ENCODE measurements around the gene METAP2.
A peak's percentile ranks its signal among the peaks of the same experiment; 100 is the strongest.
"Not testable (repeated sequence)": the region's sequence is repeated elsewhere in the genome, so short reads cannot be mapped to it uniquely, and the experiment has no call there.

The METAP2 gene

GRCh38 chr12:95473231-95473883 lies 595 bp upstream of the METAP2 start:
- TF ChIP-seq, protein P1, sequence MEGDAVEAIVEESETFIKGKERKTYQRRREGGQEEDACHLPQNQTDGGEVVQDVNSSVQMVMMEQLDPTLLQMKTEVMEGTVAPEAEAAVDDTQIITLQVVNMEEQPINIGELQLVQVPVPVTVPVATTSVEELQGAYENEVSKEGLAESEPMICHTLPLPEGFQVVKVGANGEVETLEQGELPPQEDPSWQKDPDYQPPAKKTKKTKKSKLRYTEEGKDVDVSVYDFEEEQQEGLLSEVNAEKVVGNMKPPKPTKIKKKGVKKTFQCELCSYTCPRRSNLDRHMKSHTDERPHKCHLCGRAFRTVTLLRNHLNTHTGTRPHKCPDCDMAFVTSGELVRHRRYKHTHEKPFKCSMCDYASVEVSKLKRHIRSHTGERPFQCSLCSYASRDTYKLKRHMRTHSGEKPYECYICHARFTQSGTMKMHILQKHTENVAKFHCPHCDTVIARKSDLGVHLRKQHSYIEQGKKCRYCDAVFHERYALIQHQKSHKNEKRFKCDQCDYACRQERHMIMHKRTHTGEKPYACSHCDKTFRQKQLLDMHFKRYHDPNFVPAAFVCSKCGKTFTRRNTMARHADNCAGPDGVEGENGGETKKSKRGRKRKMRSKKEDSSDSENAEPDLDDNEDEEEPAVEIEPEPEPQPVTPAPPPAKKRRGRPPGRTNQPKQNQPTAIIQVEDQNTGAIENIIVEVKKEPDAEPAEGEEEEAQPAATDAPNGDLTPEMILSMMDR (IDR thresholded peaks at IDR 0.05; ENCODE audit: poor library complexity, severe bottlenecking), result no peak
- no peak for DNase-seq (ENCODE audit: low spot score)
- H3K4me3 ChIP-seq (ENCODE audit: severe bottlenecking), result peak overlapping the region; percentile 70
- ATAC-seq (ENCODE audit: low read depth), result peak; percentile 52
- H3K4me1 ChIP-seq (ENCODE audit: insufficient read depth, poor library complexity, severe bottlenecking), result no peaks in the 10 kb centered on the region
- peaks cover 29% of the 10 kb centered on the region for H3K36me3 ChIP-seq (ENCODE audit: low read depth)
- peak overlapping the region; percentile 74 for H3K27ac ChIP-seq (ENCODE audit: poor library complexity, severe bottlenecking)
- H3K27me3 ChIP-seq (ENCODE audit: insufficient read depth, poor library complexity, severe bottlenecking), result no peaks in the 10 kb centered on the region
- no peaks in the 10 kb centered on the region for H3K9me3 ChIP-seq (ENCODE audit: severe bottlenecking)

DNA sequence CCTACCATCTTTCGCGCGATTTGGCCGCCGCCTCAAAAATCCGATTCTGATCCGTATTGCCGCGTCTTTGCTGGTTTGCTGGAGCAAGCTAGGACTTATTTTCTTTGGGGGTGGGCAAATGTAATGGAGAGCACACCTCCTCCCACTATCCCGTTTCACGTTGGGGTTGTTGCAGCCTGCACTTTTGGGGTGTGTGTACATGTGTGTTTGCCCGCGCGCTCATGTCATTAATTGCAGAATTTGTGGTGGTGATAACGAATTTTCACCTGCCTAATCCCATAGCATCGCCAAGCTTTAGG lies 657 bp downstream of the METAP2 start:
- peak overlapping the region; percentile 74 for H3K27ac ChIP-seq (ENCODE audit: poor library complexity, severe bottlenecking)
- peaks cover 39% of the 10 kb centered on the region for H3K36me3 ChIP-seq (ENCODE audit: low read depth)

DNA sequence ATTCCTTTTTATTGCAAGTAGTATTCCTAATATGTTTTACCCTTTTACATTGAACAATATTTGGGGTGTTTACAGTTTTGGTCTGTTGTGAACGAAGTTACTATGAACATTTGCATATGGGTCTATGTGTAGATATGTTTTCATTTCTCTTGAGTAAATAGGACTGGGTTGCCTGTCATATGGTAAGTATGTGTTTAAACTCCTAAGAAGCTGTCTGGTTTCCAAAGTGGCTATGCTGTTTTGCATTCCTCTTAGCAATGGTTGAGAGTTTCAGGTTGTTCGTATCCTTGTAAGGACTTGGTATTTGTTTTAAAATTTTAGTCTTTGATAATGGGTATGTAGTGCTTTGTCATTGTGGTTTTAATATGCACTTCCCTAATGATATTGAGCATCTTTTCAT lies 6.3 kb downstream of the METAP2 start:
- Histone ChIP-seq H3K36me3 (ENCODE audit: low read depth) (peaks cover 75% of the 10 kb centered on the region), H3K27me3 (ENCODE audit: insufficient read depth, poor library complexity, severe bottlenecking) (no peaks in the 10 kb centered on the region), H3K4me3 (ENCODE audit: severe bottlenecking) (no peak overlapping the region), H3K27ac (ENCODE audit: poor library complexity, severe bottlenecking) (no peak overlapping the region), H3K4me1 (ENCODE audit: insufficient read depth, poor library complexity, severe bottlenecking) (peaks cover 5% of the 10 kb centered on the region), H3K9me3 (ENCODE audit: severe bottlenecking) (no peaks in the 10 kb centered on the region)
- TF ChIP-seq, protein P1 (IDR thresholded peaks at IDR 0.05; ENCODE audit: poor library complexity, severe bottlenecking), result no peak
- no peak for DNase-seq (ENCODE audit: low spot score)
- no peak for ATAC-seq (ENCODE audit: low read depth)

More for the DNA sequence above, 657 bp downstream of the METAP2 start:
- Histone ChIP-seq H3K4me1 (ENCODE audit: insufficient read depth, poor library complexity, severe bottlenecking) (no peaks in the 10 kb centered on the region), H3K27me3 (ENCODE audit: insufficient read depth, poor library complexity, severe bottlenecking) (no peaks in the 10 kb centered on the region), H3K4me3 (ENCODE audit: severe bottlenecking) (peak overlapping the region; percentile 70), H3K9me3 (ENCODE audit: severe bottlenecking) (no peaks in the 10 kb centered on the region)
- no peak for ATAC-seq (ENCODE audit: low read depth)
- no peak for DNase-seq (ENCODE audit: low spot score)
- TF ChIP-seq, protein P1 (IDR thresholded peaks at IDR 0.05; ENCODE audit: poor library complexity, severe bottlenecking), result no peak

GRCh38 chr12:95481072-95481471 lies 7.1 kb downstream of the METAP2 start:
- Histone ChIP-seq H3K4me3 (ENCODE audit: severe bottlenecking) (no peak overlapping the region), H3K36me3 (ENCODE audit: low read depth) (peaks cover 78% of the 10 kb centered on the region), H3K27me3 (ENCODE audit: insufficient read depth, poor library complexity, severe bottlenecking) (no peaks in the 10 kb centered on the region), H3K27ac (ENCODE audit: poor library complexity, severe bottlenecking) (no peak overlapping the region), H3K4me1 (ENCODE audit: insufficient read depth, poor library complexity, severe bottlenecking) (peaks cover 5% of the 10 kb centered on the region), H3K9me3 (ENCODE audit: severe bottlenecking) (no peaks in the 10 kb centered on the region)
- TF ChIP-seq, protein P1 (IDR thresholded peaks at IDR 0.05; ENCODE audit: poor library complexity, severe bottlenecking), result no peak
- no peak for DNase-seq (ENCODE audit: low spot score)
- ATAC-seq (ENCODE audit: low read depth), result no peak

DNA sequence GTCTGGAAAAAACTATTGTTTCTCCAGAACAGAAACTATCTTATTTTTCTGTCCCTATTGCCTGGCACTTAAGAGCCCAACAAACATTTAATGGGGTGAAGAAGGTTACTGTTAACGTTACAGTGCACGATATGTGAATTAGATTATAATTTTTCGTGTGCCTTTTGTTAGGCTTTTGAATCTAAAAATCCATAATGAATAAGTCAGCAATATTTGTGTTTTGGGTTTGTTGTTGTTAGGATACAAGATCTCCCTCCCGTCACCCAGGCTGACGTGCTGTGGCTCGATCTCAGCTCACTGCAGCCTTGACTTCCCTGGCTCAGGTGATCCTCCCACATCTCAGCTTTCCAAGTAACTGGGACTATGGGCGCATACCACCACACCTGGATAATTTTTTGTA lies 7.9 kb downstream of the METAP2 start:
- peaks cover 5% of the 10 kb centered on the region for H3K4me1 ChIP-seq (ENCODE audit: insufficient read depth, poor library complexity, severe bottlenecking)
- peaks cover 78% of the 10 kb centered on the region for H3K36me3 ChIP-seq (ENCODE audit: low read depth)
- no peak for ATAC-seq (ENCODE audit: low read depth)
- H3K4me3 ChIP-seq (ENCODE audit: severe bottlenecking), result no peak overlapping the region
- DNase-seq (ENCODE audit: low spot score), result no peak
- no peaks in the 10 kb centered on the region for H3K27me3 ChIP-seq (ENCODE audit: insufficient read depth, poor library complexity, severe bottlenecking)
- TF ChIP-seq, protein P1 (IDR thresholded peaks at IDR 0.05; ENCODE audit: poor library complexity, severe bottlenecking), result no peak
- no peaks in the 10 kb centered on the region for H3K9me3 ChIP-seq (ENCODE audit: severe bottlenecking)
- no peak overlapping the region for H3K27ac ChIP-seq (ENCODE audit: poor library complexity, severe bottlenecking)

DNA sequence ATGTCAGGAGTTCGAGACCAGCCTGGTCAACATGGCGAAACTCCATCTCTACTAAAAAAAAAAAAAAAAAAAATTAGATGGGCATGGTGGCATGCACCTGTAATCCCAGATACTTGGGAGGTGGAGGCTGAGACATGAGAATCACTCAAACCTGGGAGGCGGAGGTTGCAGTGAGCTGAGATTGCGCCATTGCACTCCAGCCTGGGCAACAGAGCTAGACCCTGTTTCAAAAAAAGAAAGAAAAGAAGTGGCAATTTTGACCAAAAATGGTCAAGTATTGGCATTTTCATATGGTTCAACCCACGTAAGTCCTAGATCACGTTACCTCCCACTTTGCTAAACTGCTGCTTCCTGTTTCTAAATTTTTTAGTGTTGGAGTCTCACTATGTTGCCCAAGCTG lies 8.6 kb downstream of the METAP2 start:
- H3K4me1 ChIP-seq (ENCODE audit: insufficient read depth, poor library complexity, severe bottlenecking); H3K4me3 ChIP-seq (ENCODE audit: severe bottlenecking); DNase-seq (ENCODE audit: low spot score); ATAC-seq (ENCODE audit: low read depth); H3K27ac ChIP-seq (ENCODE audit: poor library complexity, severe bottlenecking); H3K27me3 ChIP-seq (ENCODE audit: insufficient read depth, poor library complexity, severe bottlenecking); H3K9me3 ChIP-seq (ENCODE audit: severe bottlenecking): not testable (repeated sequence)
- peaks cover 78% of the 10 kb centered on the region for H3K36me3 ChIP-seq (ENCODE audit: low read depth)

Measured in RWPE2 (cell line).